Hepatic stellate cell (primary cell): ENCODE results near the gene DAPK3.
"Not testable (repeated sequence)": the region's sequence is repeated elsewhere in the genome, so short reads cannot be mapped to it uniquely, and the experiment has no call there.

Experiments
- DNase-seq: peaks from one replicate; pipeline ENCODE4 v3.0.0; 2011; ENCODE audit warnings: low spot score

Gene DAPK3

DNA sequence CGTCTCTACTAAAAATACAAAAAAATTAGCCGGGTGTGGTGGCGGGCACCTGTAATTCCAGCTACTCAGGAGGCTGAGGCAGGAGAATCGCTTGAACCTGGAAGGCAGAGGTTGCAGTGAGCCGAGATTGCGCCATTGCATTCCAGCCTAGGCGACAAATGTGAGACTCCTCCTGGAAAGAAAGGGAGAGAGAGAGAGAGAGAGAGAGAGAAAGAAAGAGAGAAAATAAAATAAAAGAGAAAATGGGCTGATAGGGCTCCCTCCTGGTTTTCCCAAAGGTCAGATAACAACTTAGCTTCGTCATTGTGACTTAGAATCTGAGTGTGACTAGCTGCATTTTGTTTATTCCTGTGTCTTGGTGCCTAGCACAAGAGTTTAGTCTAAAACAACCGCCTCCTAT lies 34.5 kb upstream of the DAPK3 start:
- DNase-seq: not testable (repeated sequence)

DNA sequence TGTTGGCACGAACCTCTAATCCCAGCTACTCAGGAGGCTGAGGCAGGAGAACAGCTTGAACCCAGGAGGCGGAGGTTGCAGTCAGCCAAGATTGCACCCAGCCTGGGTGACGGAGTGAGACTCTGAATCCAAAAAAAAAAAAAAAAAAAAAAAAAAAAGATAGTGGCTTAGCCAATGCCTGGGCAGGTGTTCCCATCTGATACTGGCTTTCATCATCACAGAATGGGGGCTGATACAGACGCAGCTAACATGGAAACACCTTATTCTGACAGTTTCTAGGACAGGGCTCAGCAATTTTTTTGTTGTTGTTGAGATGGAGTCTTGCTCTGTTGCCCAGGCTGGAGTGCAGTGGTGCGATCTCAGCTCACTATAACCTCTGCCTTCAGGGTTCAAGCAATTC lies 29.9 kb upstream of the DAPK3 start:
- not testable (repeated sequence) for DNase-seq

DNA sequence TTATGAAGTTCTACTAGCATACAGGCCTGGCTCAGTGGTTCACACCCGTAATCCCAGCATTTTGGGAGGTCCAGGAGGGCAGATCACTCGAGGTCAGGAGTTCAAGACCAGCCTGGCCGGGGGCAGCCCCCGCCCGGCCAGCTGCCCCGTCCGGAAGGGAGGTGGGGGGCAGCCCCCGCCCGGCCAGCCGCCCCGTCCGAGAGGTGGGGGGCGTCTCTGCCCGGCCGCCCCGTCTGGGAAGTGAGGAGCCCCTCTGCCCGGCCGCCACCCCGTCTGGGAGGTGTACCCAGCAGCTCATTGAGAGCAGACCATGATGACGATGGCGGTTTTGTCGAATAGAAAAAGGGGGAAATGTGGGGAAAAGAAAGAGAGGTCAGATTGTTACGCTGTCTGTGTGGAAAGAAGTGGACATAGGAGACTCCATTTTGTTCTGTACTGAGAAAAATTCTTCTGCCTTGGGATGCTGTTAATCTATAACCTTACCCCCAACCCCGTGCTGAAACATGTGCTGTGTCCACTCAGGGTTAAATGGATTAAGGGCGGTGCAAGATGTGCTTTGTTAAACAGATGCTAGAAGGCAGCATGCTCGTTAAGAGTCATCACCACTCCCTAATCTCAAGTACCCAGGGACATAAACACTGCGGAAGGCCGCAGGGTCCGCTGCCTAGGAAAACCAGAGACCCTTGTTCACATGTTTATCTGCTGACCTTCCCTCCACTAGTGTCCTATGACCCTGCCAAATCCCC lies 27.9 kb upstream of the DAPK3 start:
- not testable (repeated sequence) for DNase-seq

DNA sequence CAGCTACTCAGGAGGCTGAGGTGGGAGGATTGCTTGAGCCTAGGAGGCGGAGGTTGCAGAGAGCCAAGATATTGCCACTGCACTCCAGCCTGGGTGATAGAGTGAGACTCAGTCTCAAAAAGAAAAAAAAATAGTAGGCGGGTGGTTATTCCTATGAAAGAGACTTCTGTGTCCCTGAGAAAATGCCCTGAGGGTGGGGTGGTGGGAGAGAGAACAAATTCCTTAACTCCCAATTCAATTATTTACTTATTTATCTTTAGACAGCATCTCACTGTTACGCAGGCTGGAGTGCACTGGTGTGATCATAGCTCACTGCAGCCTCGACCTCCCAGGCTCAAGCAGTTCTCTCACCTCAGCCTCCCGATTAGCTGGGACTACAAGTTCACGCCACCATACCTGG lies 24.7 kb upstream of the DAPK3 start:
- no peak for DNase-seq

DNA sequence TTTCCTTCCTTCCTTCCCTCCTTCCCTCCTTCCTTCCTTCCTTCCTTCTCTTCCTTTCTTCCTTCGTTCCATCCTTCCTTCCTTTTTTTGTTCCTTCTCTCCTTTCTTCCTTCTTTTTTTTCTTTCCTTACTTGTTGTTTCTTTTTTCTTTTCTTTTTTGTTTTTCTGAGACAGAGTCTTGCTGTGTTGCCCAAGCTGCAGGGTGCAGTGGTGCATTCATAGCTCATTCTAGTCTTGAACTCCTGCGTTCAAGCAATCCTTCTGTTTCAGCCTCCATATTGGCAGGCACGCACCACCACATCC lies 19.9 kb upstream of the DAPK3 start:
- no peak for DNase-seq

DNA sequence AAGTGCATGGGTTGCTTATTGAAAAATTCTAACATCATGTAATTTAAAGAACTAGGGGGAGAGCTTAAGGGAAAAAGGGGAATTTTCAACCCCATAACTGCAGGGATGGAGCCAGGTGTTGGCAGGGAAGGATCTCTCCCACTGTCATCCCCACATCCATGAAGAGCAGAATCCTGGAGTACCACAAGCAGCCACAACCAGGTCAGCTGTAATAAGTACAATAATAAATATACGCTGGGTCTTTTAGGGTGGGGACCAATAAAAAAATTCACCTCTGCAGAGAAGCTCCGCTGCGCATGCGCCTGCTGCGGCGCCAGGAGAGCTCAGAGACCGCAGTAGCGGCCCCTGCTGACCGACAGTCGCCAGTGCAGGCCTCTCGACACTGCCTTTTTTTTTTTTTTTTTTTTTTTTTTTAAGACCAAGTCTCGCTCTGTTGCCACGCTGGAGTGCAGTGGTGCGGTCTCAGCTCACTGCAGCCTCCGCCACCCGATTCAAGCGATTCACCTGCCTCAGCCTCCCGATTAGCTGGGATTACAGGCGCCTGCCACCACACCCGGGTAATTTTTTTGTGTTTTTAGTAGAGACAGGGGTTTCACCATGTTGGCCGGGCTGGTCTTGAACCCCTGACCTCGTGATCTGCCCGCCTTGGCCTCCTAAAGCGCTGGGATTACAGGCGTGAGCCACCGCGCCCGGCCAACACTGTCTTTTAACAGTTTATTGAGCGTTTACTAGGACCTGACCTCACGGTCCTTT lies 16.9 kb upstream of the DAPK3 start:
- DNase-seq: peak; percentile 88

DNA sequence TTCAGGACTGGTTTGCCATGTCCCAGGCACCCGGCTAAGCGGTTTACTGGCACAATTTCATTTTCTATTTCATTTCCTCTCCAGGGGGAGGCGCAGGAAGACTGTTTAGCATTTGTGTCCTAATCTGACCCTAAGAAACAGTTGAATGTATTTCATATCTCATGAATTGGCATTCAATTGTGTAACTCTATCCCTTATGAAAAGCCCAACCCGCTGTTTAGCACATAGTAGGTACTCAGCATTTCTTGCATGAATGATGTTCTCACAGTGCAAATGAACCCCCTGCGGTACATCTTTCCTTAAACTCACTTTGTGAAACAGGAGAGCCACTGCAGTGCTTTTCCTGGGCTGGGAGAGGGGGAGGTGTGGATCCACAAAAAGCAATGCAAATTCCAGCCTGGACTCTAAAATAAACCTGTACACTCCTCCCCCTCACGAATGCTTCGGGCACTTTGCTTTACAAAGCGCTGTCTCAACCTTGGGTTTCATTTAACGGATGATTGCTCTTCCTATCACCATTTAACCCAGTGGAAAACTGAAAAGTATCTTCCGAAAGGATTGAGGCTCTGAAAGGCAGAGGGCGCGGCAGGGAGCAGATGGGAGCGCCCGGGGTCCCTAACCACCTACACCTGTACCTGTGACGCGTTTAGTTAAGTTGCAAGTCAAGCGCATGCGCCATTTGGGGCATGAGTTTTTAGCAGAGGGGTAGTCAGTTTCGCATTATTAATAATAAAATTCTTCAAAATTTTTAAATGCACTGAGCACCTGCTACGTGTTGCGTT lies 15.6 kb upstream of the DAPK3 start:
- DNase-seq: peak; percentile 78

DNA sequence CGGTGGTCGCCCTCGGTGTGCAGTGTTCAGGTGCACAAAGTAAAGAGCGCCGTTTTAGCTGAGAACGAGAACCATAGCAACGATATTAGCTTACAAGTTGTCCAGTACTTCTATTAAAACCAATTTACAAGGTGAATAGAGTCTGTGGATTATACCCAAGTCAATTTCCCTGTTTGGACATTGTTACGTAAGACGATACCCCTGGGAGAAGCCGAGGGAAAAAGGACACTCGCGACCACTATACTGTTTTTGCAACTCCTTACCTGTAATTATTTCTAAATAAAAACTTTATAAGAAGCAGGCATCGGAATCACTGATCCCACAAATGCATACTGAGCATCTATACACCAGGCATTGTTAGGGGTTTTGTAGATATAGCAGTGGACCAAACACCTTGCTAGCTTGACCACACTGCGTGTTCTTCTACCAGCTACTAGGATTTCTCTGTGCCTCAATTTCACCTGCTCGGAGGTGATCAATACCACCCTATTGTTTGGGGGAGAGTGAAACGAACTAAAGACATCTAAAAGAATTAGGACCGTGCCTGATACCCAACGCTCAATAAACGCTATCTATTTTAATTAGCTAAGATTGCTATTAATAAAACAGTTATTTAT lies 14.9 kb upstream of the DAPK3 start:
- DNase-seq: no peak

DNA sequence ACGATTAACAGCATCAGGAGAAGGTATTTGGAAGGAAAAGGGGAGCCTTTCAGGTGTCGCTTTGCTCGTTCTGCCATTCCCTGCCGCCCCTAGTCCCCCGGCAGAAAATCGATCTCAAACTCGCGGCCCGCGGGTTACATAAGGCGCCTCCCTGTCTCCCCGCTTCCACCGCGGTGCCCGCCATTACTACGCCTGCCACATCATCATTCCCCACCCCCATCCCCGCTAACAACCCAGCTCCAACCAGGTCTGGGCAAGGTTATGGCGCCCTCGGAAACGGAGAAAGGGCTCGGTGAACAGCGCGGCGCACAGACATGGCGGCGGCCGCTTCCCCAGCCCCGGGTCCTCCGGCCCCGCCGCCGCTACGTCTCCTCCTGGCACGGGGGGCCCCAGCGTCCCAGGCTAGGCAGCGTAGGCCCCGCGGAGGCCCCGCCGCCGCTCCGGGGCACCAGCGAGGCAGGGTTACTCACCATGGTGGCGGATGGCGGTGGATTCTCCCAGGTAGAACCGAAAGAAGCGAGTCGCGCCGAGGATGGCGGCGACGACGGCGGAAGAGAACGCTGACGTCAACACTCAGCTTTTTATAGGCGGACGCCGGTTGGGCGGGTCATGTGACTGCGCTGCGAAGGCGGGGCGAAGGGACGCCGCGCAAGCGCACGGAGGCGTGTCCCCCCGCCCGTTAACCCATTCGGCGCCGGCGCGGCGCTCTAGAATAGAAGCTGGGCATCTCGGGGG lies 14.2 kb upstream of the DAPK3 start, which contains the start of gene EEF2:
TSS of gene EEF2 (minus strand) at position 556 of the 735 bp plus-strand sequence. CDS start at position 473, 83 bp downstream.
- peak; percentile 98 for DNase-seq

DNA sequence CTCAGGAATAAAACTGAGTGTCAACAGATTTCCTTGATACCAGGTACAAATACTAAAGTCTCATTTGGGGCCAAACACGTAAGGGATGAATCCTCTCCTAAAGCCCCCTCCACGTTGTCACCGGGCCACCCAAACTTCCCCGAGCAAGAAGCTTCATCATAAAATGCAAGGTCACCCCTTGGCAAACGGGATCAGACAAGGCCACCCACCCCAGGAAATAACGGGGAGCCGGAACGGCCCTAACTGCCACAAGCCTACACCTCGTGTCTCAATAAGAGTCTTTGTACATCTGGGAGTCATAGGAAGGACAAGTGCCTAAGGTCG lies 13.6 kb upstream of the DAPK3 start:
- DNase-seq: no peak

DNA sequence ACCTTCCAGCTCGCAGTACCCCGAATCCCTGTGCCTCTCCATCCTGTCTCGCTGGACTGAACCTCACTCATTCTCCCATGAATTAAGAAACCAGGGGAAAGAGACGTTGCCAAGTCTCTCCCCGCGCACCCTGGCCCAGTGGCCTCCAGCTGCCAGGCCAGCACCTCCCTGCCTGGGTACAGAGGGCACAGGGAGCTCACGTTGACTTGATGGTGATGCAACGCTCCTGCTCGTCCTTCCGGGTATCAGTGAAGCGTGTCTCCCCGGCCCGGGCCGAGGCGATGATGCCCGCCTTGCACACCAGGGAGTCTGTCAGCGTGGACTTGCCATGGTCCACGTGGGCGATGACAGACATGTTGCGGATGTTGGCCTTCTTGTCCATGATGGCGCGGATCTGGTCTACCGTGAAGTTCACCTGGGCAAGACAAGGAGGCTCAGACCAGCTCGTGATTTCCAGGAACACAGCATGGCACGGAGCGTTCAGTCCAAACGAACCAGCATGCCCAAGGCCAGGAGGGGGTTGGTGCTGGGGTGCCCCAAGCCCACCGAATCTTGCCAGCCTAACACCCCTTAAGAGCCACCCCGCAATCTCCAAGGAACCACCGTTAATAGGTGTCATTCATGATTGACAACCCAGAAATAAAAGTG lies 13.2 kb upstream of the DAPK3 start:
- DNase-seq: peak; percentile 53

DNA sequence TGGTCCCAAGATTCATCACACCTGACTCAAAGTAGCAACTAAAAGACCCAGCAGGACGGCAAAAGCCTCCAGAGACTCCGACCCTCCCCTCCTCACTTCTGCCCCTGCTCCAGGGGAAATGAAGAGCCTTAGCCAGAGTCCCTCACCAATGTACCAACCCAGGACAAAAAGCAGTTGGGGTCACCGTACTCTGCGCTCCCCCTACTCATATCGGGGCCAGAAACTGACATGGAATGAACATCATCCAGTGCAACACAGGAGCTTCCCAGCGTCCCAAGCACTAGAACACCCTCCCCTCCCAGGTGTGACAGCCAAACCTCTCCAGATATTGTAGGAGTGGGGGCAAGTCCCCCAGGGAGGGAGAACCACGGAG lies 12.6 kb upstream of the DAPK3 start:
- DNase-seq: no peak

DNA sequence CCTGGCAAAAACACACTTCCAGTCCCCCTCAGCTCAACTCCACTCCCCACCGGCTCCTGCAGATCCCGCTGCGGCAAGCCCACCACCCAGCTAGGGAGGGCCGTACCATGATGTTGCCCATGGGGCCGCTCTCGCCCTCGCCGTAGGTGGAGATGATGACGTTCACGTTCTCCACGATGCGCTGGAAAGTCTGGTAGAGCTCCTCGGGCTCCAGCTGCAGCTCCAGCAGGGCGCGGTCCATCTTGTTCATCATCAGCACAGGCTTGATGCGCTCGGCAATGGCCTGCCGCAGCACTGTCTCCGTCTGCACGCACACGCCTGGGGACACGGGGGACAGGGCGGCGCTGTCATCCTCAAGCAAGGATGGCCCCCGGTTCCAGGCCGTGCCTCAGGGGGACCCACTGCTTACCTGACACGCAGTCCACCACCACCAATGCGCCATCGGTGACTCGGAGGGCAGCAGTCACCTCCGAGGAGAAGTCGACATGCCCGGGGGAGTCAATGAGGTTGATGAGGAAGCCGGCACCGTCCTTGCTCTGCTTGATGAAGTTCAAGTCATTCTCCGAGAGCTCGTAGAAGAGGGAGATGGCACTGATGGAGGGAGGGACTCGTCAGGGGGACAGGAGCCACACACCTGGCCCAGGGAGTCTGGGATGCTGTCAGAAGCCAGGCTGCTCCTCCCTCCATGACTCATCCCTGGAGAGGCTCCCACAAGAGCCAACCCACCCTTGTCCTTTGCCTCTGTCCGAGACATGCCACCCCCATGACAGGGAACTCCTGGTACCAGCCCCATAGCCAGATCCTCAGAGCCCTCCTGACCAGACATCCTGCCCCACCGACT lies 12.0 kb upstream of the DAPK3 start:
- DNase-seq: peak; percentile 69

DNA sequence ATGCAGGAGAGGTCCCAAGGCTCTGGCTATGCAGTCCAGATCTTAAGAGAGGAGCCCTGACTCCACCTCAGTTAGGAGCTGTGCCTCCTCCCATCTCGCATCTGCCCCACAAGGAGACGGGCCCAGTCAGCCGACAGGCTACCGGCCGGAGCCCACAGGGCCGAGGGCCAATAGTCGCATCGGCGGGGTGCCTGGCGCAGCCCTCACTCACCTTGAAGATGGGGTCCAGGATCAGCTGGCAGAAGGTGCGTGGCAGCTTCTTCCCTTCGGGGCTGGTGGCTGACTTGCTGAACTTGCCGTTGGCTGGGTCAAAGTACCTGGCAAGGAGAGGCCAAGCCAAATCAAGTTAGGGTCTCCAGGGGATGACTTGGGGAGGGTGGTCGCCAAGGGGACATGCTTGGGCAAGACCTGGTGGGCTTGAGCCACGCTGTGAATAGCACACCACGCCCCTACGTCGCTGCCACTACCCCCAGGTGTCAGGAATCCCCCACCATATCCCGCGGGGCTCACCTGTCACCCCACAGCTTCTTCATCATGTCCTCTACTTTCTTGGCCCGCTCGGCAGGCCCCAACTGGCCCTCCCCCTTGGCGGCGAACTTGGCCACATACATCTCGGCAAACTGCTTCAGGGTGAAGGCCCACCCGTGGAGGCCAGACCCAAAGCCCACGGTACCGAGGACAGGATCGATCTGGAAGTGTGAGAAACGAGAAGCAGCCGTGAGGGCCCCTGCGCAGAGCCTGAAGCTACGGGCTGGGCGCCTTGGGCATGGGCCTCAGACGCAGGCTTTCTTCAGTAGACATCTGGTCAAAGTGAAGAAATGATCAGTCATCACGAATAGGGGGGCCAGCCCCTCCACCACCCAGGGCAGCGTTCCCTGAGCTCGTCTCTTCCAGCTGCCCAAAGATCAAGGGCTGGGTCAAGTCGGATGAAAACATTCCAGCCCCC lies 11.1 kb upstream of the DAPK3 start:
- no peak for DNase-seq

DNA sequence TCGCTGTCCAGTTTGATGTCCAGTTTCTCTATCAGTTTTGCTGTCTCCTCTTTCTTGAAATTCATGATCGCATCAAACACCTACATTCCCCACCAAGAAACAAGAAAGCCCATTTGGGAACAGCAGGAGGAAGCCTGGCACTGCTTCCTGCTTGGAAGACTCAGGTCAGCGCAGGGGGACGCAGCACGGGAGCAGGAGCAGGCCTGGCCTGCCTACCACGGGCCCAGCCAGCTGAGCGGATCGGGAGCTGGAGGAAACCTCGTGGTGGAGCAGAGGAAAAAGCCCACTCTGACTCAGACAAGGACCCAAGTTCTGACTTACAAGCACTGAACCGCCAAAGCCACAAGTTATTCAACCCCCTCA lies 10.5 kb upstream of the DAPK3 start:
- no peak for DNase-seq

DNA sequence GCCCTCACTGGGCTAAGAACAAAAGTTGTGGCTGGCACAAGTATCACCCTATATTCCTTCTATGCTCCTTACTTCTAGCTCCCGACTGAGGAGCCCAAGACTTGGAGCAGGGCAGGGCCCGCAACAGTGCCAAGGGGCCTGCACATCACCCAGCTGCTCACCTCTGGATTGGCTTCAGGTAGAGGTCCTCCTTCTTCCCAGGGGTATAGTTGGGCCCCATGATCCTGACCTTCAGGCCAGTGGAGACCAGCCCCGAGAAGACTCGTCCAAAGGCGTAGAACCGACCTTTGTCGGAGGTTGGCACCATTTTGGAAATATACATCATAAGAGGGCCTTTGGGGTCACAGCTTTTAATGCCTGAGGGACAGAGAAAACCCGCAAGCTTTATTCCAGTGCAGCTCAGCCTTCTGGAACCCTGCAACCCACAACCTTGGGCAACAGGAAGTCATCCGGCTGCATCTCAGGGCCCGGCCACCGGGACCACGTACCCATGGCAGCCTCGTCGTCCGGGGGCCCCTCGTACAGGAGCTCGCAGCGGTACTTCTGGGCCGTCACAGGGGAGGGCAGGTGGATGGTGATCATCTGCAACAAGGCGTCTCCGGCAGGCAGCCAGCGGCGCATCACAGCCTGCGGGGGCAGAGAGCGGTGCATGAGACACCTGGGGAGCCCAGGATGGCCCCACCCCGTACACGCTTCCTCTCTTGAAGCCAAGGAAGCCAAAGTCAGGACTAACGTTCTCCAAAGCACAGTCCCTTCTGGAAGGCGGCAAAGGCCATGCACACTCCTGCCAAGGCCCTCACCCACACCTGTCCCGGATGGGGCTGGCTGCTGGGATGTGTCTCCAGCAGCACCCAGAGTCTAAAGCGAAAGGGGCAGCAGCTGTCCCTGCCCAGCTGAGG lies 9.7 kb upstream of the DAPK3 start:
- no peak for DNase-seq

DNA sequence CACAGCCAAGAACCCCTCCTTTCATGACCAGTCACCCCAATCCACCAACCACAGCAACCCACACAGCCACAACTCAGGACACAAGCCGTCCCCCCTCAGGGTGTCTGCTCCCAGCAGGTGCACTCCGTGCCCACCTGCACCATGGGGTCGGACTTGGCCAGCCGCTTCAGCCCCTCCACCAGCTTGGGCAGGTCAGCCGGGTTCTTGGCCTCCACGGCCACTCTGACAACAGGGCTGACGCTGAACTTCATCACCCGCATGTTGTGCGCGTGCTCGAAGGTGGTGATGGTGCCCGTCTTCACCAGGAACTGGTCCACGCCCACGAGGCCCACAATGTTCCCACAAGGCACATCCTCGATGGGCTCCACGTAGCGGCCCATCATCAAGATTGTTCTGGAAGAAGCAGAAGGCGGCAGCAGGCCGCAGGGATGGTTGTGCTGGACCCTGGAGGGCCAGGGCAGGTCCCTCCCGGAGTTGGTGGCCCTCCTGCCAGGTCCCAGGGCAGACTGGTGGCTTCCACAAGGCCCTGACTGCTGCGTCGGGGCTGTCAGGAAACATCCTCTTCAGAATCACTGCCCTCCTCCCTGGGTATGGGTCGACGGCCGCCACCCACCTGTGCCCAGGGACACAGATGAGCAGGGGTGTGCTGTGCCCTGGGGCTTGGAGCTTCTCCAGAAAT lies 8.9 kb upstream of the DAPK3 start:
- DNase-seq: no peak

DNA sequence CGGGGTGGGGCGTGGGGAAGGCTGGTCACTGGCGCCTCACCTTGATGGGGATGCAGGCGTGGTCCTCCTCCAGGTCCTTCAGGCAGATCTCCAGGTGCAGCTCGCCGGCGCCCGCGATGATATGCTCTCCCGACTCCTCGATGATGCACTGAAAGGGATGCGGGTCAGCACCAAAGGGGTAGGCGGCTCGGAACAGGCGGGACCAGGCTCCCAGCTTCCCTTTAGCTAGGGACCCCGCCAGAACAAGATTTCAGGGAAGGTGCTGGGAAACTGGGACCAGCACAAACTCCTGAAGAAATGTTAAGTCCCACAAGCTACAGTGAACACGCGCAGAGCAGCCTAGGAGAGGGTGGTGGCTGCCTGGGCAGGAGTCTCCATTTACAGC lies 8.4 kb upstream of the DAPK3 start:
- DNase-seq: no peak
